ENCODE data around the gene ELMO3. TPM values are rescaled to one million over a fixed set of nuclear protein-coding genes. Genes with fewer than 3 reads are reported as not detected.
A peak's percentile ranks its signal among the peaks of the same experiment; 100 is the strongest.

ELMO3 gene
- total and polyA plus RNA-seq, 3 experiments from 2014 or later: 5.0 to 5.3 TPM; not detected in 1

DNA sequence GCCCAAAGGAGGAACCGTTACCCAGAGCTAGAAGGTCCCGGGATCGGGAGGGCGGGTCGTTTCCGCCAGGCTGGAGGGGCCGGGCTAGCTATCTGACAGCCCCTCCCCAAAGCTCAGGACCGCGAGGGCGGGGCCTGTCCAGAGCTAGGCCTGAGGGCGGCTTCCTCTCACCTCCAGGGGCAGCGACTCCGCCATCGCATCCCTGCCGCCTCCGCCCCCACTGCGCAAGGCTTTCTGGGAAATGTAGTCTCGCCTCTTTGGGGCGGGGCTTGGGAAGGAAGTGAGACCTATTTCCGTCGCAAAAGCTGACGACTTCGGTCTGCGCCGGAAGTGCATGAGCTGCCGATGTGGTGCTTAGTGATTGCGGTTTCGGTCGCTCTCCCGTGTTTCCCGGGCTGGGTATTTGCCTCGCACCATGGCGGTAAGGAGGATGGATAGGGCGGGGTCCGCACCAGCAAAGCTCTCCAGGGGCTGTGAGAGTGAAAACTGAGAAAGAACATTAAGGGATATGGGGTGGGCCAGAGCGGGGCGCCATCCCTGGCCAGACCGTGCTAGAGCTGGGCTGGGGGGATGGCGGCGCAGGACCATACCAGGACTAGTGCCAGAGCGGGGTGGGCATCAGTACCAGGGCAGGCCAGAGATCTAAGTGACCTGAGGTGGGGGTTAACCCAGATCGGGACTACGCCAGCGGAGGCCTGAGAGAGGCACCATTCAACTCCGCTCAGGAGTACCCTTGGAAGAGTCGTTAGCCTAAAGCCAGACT, 28.1 kb downstream of the ELMO3 start, which contains the start of gene TMEM208:
Gene TMEM208 (plus strand): TSS at position 327 of the 763 bp plus-strand sequence. CDS start 89 bp downstream, at position 416.
- H3K9me3 ChIP-seq (ENCODE audit: low read length): no peaks in the 10 kb centered on the region
- peaks cover 39 to 60% (median 50%) of the 10 kb centered on the region in 3 donors for H3K4me1 Mint-ChIP-seq
- peak within 1 kb of the TSS; percentile 98 to 100 (median 99) for H3K4me3 Mint-ChIP-seq
- peak within 1 kb of the TSS; percentile 94 for H3K27ac ChIP-seq (ENCODE audit: low read depth, low read length)
- H3K27ac Mint-ChIP-seq: peak within 1 kb of the TSS; percentile 93 to 99 (median 98)
- H3K4me3 ChIP-seq (ENCODE audit: low read length): peak within 1 kb of the TSS; percentile 99
- CTCF ChIA-PET: interaction anchor here (1.0 to 2.4 kb wide), 12 partner anchors 10 to 707 kb away, joined by 3 to 12 read pairs (median 4); partner anchors contain the start of gene FHOD1
- POLR2A ChIA-PET: interaction anchor here (0.9 to 3.1 kb wide), 5 partner anchors 11 to 199 kb away, joined by 3 to 15 read pairs (median 7); partner anchors contain the start of genes FHOD1 and SLC9A5
- peaks cover 29% of the 10 kb centered on the region for H3K36me3 ChIP-seq (ENCODE audit: insufficient read depth, low read length)
- H3K36me3 Mint-ChIP-seq: peaks cover 0 to 53% (median 8%) of the 10 kb centered on the region in 3 donors
- H3K9me3 Mint-ChIP-seq: no peaks in the 10 kb centered on the region
- peak; percentile 94 to 98 (median 96) for DNase-seq
- peaks cover 42% of the 10 kb centered on the region for H3K4me1 ChIP-seq (ENCODE audit: insufficient read depth, low read length)
- H3K27me3 ChIP-seq (ENCODE audit: insufficient read depth, low read length, poor library complexity, severe bottlenecking): no peaks in the 10 kb centered on the region
- peaks cover 0 to 2% of the 10 kb centered on the region in 2 donors for H3K27me3 Mint-ChIP-seq

DNA sequence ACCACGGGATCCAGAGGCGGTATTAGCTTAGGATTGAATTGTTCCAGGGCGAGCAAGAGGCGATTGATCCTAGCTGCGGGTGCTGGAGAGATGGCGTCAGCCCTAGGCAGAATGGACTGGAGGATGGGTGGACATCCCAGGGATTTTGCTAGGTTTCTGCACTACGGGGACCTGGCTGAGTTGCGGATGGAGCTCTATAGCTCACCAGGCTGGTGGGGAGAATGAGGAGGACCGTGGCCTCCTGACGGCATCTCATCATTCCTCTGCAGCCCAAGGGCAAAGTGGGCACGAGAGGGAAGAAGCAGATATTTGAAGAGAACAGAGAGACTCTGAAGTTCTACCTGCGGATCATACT, 28.6 kb downstream of the ELMO3 start:
- ChIA-PET CTCF (interaction anchor here (1.0 to 2.4 kb wide), 9 partner anchors 10 to 706 kb away, joined by 3 to 12 read pairs (median 5); no protein-coding TSS in a partner anchor), POLR2A (interaction anchor here (1.2 to 3.1 kb wide), 4 partner anchors 10 to 199 kb away, joined by 4 to 15 read pairs (median 10); partner anchors contain the start of gene FHOD1)
- DNase-seq: no peak
- peaks cover 29% of the 10 kb centered on the region for H3K36me3 ChIP-seq (ENCODE audit: insufficient read depth, low read length)
- H3K4me1 ChIP-seq (ENCODE audit: insufficient read depth, low read length): peaks cover 42% of the 10 kb centered on the region
- Mint-ChIP-seq H3K36me3 (peaks cover 0 to 55% (median 8%) of the 10 kb centered on the region in 3 donors), H3K9me3 (no peaks in the 10 kb centered on the region), H3K4me3 (peak overlapping the region; percentile 98 to 100 (median 99)), H3K27ac (peak overlapping the region; percentile 93 to 99 (median 98)), H3K27me3 (peaks cover 0 to 2% of the 10 kb centered on the region in 2 donors), H3K4me1 (peaks cover 39 to 60% (median 50%) of the 10 kb centered on the region in 3 donors)
- no peaks in the 10 kb centered on the region for H3K27me3 ChIP-seq (ENCODE audit: insufficient read depth, low read length, poor library complexity, severe bottlenecking)
- peak overlapping the region; percentile 94 for H3K27ac ChIP-seq (ENCODE audit: low read depth, low read length)
- H3K4me3 ChIP-seq (ENCODE audit: low read length): peak overlapping the region; percentile 99
- H3K9me3 ChIP-seq (ENCODE audit: low read length): no peaks in the 10 kb centered on the region

DNA sequence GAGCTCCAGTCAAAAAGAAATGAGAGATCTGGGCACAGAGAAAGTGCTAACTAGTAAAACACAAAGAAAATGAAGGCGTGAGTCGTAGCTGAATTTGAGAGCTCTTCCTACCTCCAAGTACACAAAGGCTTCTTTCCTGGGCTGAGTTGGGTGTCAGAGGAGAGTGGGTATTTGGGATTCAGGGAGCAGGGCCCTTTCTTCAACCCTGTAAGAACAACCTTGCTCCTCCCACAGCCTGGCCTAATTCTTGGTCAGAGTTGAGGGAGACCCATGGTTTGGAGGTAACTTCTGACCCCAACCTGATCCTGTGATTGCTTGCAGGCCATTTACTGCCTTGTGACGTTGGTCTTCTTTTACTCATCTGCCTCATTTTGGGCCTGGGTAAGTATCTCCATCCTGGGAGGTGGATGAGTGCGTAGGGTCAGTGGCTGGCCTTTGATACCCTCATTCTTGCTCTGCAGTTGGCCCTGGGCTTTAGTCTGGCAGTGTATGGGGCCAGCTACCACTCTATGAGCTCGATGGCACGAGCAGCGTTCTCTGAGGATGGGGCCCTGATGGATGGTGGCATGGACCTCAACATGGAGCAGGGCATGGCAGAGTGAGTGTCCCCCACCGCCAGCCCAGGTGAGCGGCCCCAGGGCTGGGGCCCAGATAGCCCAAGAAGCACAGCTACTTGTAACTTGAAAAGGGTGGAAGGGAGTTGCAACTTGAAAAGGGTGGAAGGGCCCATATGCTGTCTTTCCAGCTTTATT, 29.3 kb downstream of the ELMO3 start:
- peak overlapping the region; percentile 98 to 100 (median 99) for H3K4me3 Mint-ChIP-seq
- peak overlapping the region; percentile 94 for H3K27ac ChIP-seq (ENCODE audit: low read depth, low read length)

DNA sequence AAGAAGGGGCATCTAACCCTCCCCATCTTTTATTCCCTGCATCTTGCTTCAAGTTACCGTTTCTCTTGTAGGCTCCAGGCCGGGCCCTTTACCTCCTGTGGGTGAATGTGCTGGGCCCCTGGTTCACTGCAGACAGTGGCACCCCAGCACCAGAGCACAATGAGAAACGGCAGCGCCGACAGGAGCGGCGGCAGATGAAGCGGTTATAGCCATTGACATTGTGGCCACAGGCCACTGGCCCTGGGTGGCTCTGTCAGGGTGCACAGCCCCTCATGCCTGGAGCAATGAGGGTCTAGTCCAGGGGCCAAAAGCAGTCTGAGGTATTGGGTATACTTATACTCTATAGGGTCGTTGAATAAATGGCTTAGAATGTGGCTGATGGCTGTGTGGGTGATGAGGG, 30.0 kb downstream of the ELMO3 start:
- Histone ChIP-seq H3K4me3 (ENCODE audit: low read length) (no peak overlapping the region), H3K27me3 (ENCODE audit: insufficient read depth, low read length, poor library complexity, severe bottlenecking) (no peaks in the 10 kb centered on the region), H3K9me3 (ENCODE audit: low read length) (no peaks in the 10 kb centered on the region), H3K36me3 (ENCODE audit: insufficient read depth, low read length) (peaks cover 29% of the 10 kb centered on the region), H3K4me1 (ENCODE audit: insufficient read depth, low read length) (peaks cover 36% of the 10 kb centered on the region), H3K27ac (ENCODE audit: low read depth, low read length) (no peak overlapping the region)
- peaks cover 0 to 2% of the 10 kb centered on the region in 2 donors for H3K27me3 Mint-ChIP-seq
- POLR2A ChIA-PET: no interaction called here
- H3K4me1 Mint-ChIP-seq: peaks cover 37 to 52% (median 44%) of the 10 kb centered on the region in 3 donors
- no peaks in the 10 kb centered on the region for H3K9me3 Mint-ChIP-seq
- peak overlapping the region in 3 of 8 donors; percentile 27 to 69 (median 66) for H3K27ac Mint-ChIP-seq
- DNase-seq: no peak
- peaks cover 0 to 57% (median 4%) of the 10 kb centered on the region in 3 donors for H3K36me3 Mint-ChIP-seq
- CTCF ChIA-PET: interaction anchor here (1.9 kb wide), 1 partner anchor 17 kb away, joined by 5 read pairs; no protein-coding TSS in a partner anchor
- H3K4me3 Mint-ChIP-seq: peak overlapping the region; percentile 11 to 100 (median 99)

More for the DNA sequence above, 29.3 kb downstream of the ELMO3 start:
- Mint-ChIP-seq H3K27ac (peak overlapping the region in 7 of 8 donors; percentile 93 to 99 (median 98)), H3K4me1 (peaks cover 39 to 56% (median 50%) of the 10 kb centered on the region in 3 donors), H3K36me3 (peaks cover 0 to 53% (median 4%) of the 10 kb centered on the region in 3 donors), H3K9me3 (no peaks in the 10 kb centered on the region), H3K27me3 (peaks cover 0 to 2% of the 10 kb centered on the region in 2 donors)
- no peak for DNase-seq
- H3K36me3 ChIP-seq (ENCODE audit: insufficient read depth, low read length): peaks cover 29% of the 10 kb centered on the region
- CTCF ChIA-PET: interaction anchor here (0.6 to 2.4 kb wide), 8 partner anchors 9 to 73 kb away, joined by 3 to 12 read pairs (median 6); no protein-coding TSS in a partner anchor
- H3K27me3 ChIP-seq (ENCODE audit: insufficient read depth, low read length, poor library complexity, severe bottlenecking): no peaks in the 10 kb centered on the region
- peaks cover 42% of the 10 kb centered on the region for H3K4me1 ChIP-seq (ENCODE audit: insufficient read depth, low read length)
- POLR2A ChIA-PET: interaction anchor here (2.0 to 3.1 kb wide), 3 partner anchors 9 to 19 kb away, joined by 7 to 15 read pairs (median 14); partner anchors contain the start of gene FHOD1
- H3K9me3 ChIP-seq (ENCODE audit: low read length): no peaks in the 10 kb centered on the region
- H3K4me3 ChIP-seq (ENCODE audit: low read length): peak overlapping the region; percentile 99

DNA sequence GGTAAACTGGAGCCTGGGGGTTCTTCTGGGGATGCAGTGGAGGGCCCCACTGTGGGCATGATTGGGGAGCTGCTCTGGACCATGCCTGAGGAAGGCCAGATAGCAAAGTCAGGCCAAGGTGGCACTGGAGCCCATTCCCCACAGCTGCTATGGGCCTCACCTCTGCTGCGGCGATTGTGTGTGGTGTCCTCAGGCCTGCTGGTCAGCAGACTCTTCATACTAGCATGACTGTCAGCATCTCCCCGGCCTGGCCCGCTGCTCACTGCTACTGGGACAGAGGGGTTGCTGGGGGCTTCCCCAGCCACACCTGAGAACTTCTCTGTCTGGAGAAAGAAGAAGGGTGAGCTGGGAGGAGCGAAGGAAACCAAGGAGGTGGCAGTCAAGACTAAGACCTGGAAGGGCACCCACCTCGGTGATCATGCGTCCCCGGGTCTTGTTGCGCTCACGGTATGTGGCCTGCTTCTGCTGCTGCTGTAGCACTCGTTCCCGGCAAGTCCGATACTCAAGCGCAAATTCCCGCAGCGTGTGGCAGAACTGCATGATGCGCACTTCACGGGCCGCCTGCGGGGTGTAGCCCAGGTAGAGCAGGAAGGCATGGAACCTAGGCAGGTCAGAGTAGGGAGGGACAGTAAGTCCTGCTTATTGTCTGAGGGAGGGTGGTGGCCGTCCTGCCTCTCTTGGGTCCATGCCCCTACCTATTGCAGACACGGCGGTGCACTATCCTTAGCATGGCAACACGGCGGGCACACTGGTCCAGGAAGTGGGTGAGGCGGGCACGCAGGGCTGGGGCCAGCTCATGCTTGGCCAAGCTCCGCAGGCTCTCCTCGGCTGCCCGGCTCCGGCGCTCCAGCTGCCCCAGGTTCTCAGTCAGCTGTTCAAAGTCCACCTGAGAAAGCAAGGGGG, 31.2 kb downstream of the ELMO3 start:
- DNase-seq: no peak
- H3K9me3 Mint-ChIP-seq: no peaks in the 10 kb centered on the region
- peaks cover 0 to 2% of the 10 kb centered on the region in 2 donors for H3K27me3 Mint-ChIP-seq
- H3K4me3 ChIP-seq (ENCODE audit: low read length): no peak overlapping the region
- H3K36me3 Mint-ChIP-seq: peaks cover 0 to 68% (median 4%) of the 10 kb centered on the region in 3 donors
- H3K36me3 ChIP-seq (ENCODE audit: insufficient read depth, low read length): peaks cover 29% of the 10 kb centered on the region
- POLR2A ChIA-PET: interaction anchor here (0.6 kb wide), 1 partner anchor 38 kb away, joined by 3 read pairs; no protein-coding TSS in a partner anchor
- H3K4me3 Mint-ChIP-seq: peak overlapping the region in 4 of 7 donors; percentile 3 to 48 (median 20)
- H3K27ac ChIP-seq (ENCODE audit: low read depth, low read length): no peak overlapping the region
- H3K4me1 Mint-ChIP-seq: peaks cover 29 to 39% (median 31%) of the 10 kb centered on the region in 3 donors
- H3K27me3 ChIP-seq (ENCODE audit: insufficient read depth, low read length, poor library complexity, severe bottlenecking): no peaks in the 10 kb centered on the region
- H3K9me3 ChIP-seq (ENCODE audit: low read length): no peaks in the 10 kb centered on the region
- CTCF ChIA-PET: interaction anchor here (1.8 kb wide), 1 partner anchor 16 kb away, joined by 4 read pairs; no protein-coding TSS in a partner anchor
- peaks cover 23% of the 10 kb centered on the region for H3K4me1 ChIP-seq (ENCODE audit: insufficient read depth, low read length)
- H3K27ac Mint-ChIP-seq: peak overlapping the region in 2 of 8 donors; percentile 27 to 75

DNA sequence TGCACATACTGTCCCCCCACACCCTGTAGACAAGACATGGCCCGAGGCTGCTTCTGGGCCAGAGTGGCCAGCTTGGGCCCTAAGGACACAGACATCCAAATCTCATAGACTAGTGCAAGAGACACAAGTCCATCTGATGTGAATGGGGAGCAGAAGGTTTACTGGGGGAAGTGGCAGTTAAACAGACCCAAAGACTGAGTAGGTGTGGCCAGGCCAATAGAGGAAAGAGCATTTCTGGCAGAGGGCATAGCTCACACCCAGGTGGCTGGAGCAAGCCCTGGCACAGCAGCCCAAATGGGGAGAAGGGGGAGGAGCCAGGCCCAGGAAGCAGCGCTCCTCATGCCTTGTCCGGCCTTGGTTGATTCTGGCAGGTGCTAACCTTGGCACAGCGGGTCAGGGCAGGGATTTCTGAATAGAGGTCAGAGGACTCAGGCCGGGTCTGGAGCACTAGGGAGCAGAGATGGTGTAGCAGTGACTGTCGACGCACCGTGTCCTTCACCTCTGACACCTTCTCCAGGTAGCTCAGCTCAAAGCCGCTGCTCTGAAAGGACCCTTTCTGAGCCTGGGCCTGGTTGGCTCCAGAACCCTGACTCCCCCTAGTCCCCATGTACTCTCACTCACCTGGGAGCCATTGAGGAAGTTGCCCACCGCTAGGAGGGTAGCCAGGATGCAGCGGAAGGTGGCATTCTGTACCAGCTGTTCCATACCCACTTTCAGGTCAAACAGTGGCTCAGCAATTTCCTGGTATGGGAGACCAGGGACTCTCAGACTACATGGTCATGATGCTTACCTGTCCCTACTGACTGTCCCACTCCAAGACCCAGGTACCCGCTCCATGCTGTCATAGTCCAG, 32.1 kb downstream of the ELMO3 start:
- no peak overlapping the region for H3K4me3 ChIP-seq (ENCODE audit: low read length)
- Mint-ChIP-seq H3K4me1 (peaks cover 24 to 34% (median 24%) of the 10 kb centered on the region in 3 donors), H3K27me3 (peaks cover 0 to 3% of the 10 kb centered on the region in 2 donors), H3K4me3 (peak overlapping the region in 1 of 7 donors; percentile 16), H3K36me3 (peaks cover 0 to 74% (median 5%) of the 10 kb centered on the region in 3 donors), H3K27ac (peak overlapping the region in 2 of 8 donors; percentile 12 to 75), H3K9me3 (no peaks in the 10 kb centered on the region)
- no peak for DNase-seq
- no peak overlapping the region for H3K27ac ChIP-seq (ENCODE audit: low read depth, low read length)
- CTCF ChIA-PET: interaction anchor here (1.8 kb wide), 1 partner anchor 15 kb away, joined by 4 read pairs; no protein-coding TSS in a partner anchor
- H3K27me3 ChIP-seq (ENCODE audit: insufficient read depth, low read length, poor library complexity, severe bottlenecking): no peaks in the 10 kb centered on the region
- peaks cover 36% of the 10 kb centered on the region for H3K36me3 ChIP-seq (ENCODE audit: insufficient read depth, low read length)
- POLR2A ChIA-PET: no interaction called here
- H3K9me3 ChIP-seq (ENCODE audit: low read length): no peaks in the 10 kb centered on the region
- peaks cover 18% of the 10 kb centered on the region for H3K4me1 ChIP-seq (ENCODE audit: insufficient read depth, low read length)

All from CD8-positive, alpha-beta memory T cell (primary cell).